Psoas muscle (tissue), 8 donors: ENCODE results near the gene CDH4. TPM values are rescaled to one million over a fixed set of nuclear protein-coding genes. Genes with fewer than 3 reads are reported as not detected.

Experiments
- ATAC-seq, 4 donors: fragments of 200-7000 bp; cut with Tn5 transposase; one replicate each; pipeline ENCODE4 v1.9.1; 2020; ENCODE audit warnings: moderate library complexity in 3 of 4, mild to moderate bottlenecking in 2 of 4
- DNase-seq, 2 donors: peaks; one replicate each; pipeline ENCODE4 v3.0.0-alpha.2; 2020
- H3K27ac ChIP-seq: fragments of 200-600 bp; one replicate; pipeline ENCODE4 v1.8.0; 2022
- H3K27me3 ChIP-seq, 3 donors: fragments of 200-600 bp in 1 of 3; one replicate each; pipeline versions ENCODE4 v1.6.1 to v1.8.0; 2013 to 2022; ENCODE audit warnings: low read length in 2 of 3, mild to moderate bottlenecking in 2 of 3, moderate library complexity in 1 of 3; ENCODE audit not compliant: insufficient read depth in 3 of 3
- H3K36me3 ChIP-seq, 2 donors: fragments of 200-600 bp in 1 of 2; one replicate each; pipeline versions ENCODE4 v1.6.1 to v1.8.0; 2013 to 2022; ENCODE audit warnings: low read depth in 1 of 2, mild to moderate bottlenecking in 1 of 2, moderate library complexity in 1 of 2; ENCODE audit not compliant: insufficient read depth in 1 of 2
- H3K4me1 ChIP-seq: fragments of 200-600 bp; one replicate; pipeline ENCODE4 v1.8.0; 2022
- H3K4me3 ChIP-seq: fragments of 200-600 bp; one replicate; pipeline ENCODE4 v1.8.0; 2022; ENCODE audit warnings: mild to moderate bottlenecking
- H3K9me3 ChIP-seq: fragments of 200-600 bp; one replicate; pipeline ENCODE4 v1.8.0; 2022
- WGBS, 3 donors: extraction: QIAGEN DNeasy Blood & Tissue Kit; methylation state at CpG; one replicate each; pipeline versions ENCODE4 v1.1.6 to v1.1.7; 2013; 5-methylcytosine and 5-hydroxymethylcytosine counted together
- intact Hi-C, 2 donors: fragments of 100-400 bp; cut with DNase I; formaldehyde crosslinking; loops; one replicate each; pipeline versions ENCODE4 v1.11.0 to v1.14.2; 2022
- polyA plus RNA-seq, 3 donors: library from polyadenylated mRNA; stranded (reverse); fragments of 200-250 nt; gene quantifications; one replicate each; pipeline ENCODE4 v1.2.3, GENCODE V29; 2013
- total RNA-seq, 4 donors: library from RNA; stranded (reverse); fragmentation: NEBNext Ultra II Directional in 2 of 4; extraction: Animal tissue kit (Norgen Biotek cat#: 25700) in 2 of 4; gene quantifications; one replicate each; pipeline versions ENCODE4 v1.2.1 to v1.2.4, GENCODE V29; 2021 to 2023
- TF ChIP-seq, protein P1 (sequence below): fragments of 200-600 bp; IDR thresholded peaks from one replicate; pipeline ENCODE4 v1.8.0; 2022; ENCODE audit warnings: antibody characterized with exemption
- donor health status: healthy with polysubstance abuse.
- donor health status: DM: no; HTN: no; CAD: no; lungs with moderate emphysema.
- donor health status: Bipolar disorder and iron deficiency.
- donor health status: healthy.
- donor health status: DM: yes; HTN: yes; CAD: no.
- donor health status: DM: no; HTN: no; CAD: no.
- donor health status: DM: no; HTN: no; CAD: no.
- donor health status: DM: yes; HTN: yes; CAD: no.

The CDH4 gene
- total and polyA plus RNA-seq, 7 donors = 0.26 to 1.0 (median 0.34) TPM

DNA sequence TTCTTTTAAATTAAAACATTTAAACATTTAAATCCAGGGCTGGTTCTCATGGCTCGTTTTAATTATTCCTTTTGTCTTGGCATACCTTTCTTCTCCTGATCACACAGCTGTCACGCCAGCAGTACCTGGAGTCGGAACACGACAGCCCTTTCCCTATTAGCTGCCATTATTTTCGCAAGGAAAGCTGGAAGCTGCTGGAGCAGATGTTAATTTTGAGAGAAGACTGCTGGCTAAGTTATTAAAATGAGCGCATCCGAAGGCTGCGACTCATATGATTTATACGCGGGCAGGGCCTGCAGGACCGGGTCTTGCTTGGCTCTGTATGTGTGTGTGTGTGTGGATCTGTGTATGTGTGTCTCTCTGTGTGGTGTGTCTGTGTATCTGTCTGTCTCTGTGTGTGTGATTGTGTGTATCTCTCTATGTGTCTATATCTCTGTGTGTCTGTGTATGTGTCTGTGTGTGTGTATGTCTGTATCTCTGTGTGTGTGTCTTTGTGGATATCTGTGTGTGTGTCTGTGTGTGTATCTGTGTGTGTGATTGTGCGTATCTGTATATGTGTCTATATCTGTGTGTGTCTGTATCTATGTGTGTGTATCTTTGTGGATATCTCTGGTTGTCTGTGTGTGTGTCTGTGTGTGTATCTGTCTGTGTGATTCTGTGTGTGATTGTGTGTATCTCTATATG is 191.5 kb downstream of the CDH4 start:
- no peaks in the 10 kb centered on the region for H3K36me3 ChIP-seq
- intact Hi-C loops = no loop called here
- TF ChIP-seq, protein P1, sequence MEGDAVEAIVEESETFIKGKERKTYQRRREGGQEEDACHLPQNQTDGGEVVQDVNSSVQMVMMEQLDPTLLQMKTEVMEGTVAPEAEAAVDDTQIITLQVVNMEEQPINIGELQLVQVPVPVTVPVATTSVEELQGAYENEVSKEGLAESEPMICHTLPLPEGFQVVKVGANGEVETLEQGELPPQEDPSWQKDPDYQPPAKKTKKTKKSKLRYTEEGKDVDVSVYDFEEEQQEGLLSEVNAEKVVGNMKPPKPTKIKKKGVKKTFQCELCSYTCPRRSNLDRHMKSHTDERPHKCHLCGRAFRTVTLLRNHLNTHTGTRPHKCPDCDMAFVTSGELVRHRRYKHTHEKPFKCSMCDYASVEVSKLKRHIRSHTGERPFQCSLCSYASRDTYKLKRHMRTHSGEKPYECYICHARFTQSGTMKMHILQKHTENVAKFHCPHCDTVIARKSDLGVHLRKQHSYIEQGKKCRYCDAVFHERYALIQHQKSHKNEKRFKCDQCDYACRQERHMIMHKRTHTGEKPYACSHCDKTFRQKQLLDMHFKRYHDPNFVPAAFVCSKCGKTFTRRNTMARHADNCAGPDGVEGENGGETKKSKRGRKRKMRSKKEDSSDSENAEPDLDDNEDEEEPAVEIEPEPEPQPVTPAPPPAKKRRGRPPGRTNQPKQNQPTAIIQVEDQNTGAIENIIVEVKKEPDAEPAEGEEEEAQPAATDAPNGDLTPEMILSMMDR = no peak
- H3K4me3 ChIP-seq = no peak overlapping the region
- H3K27ac ChIP-seq = no peak overlapping the region
- no peaks in the 10 kb centered on the region for H3K9me3 ChIP-seq
- peaks cover 0 to 5% (median 0%) of the 10 kb centered on the region in 3 donors for H3K27me3 ChIP-seq
- WGBS, 3 donors = 45 to 50% (median 48%) methylated on average over 12 of the region's 12 CpGs
- DNase-seq (no peak), ATAC-seq (no peak)
- no peaks in the 10 kb centered on the region for H3K4me1 ChIP-seq

DNA sequence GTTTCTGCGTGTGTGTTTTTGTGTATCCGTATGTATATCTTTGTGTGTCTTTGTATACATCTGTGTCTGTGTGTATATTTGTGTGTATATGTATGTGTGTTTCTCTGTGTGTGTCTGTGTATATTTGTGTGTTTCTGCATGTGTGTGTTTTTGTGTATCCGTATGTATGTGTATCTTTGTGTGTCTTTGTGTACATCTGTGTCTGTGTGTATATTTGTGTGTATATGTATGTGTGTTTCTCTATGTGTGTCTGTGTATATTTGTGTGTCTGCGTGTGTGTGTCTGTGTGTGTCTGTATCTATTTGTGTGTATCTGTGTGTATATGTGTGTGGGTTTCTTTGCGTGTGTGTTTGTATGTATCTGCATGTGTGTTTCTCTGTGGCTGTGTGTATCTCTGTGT is 192.6 kb downstream of the CDH4 start:
- TF ChIP-seq, protein P1 = no peak
- ATAC-seq (no peak), DNase-seq (no peak)
- Histone ChIP-seq H3K27me3 (peaks cover 0 to 5% (median 0%) of the 10 kb centered on the region in 3 donors), H3K9me3 (no peaks in the 10 kb centered on the region), H3K36me3 (no peaks in the 10 kb centered on the region), H3K4me3 (no peak overlapping the region), H3K27ac (no peak overlapping the region), H3K4me1 (no peaks in the 10 kb centered on the region)
- intact Hi-C loops = no loop called here
- 88 to 91% (median 89%) methylated on average over 5 of the region's 5 CpGs for WGBS, 3 donors

DNA sequence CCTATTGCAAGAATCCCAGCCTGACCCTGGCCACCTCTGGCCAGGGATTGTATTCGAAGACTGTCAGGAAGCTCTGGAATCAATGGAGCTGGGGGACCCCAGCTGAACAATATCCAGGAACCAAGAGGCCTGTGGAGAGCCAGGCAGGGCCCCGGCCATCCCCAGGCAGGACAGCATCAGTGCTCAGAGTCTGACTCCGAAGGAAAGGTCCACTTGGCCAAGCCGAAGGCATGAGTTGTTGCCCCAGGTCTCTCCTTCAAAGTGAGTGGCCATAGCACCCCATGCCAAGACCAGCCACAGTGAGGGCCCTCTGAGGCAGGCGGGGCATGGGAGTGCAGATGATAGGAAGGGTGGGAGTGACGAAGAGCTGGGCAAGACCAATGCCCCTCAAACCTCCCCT is 193.1 kb downstream of the CDH4 start:
- Histone ChIP-seq H3K4me1 (no peaks in the 10 kb centered on the region), H3K4me3 (no peak overlapping the region), H3K36me3 (no peaks in the 10 kb centered on the region), H3K9me3 (no peaks in the 10 kb centered on the region), H3K27ac (no peak overlapping the region), H3K27me3 (peaks cover 0 to 5% (median 0%) of the 10 kb centered on the region in 3 donors)
- TF ChIP-seq, protein P1 = no peak
- intact Hi-C loops = no loop called here
- DNase-seq (no peak), ATAC-seq (no peak)
- WGBS, 3 donors = 65 to 77% (median 76%) methylated on average over 6 of the region's 6 CpGs

DNA sequence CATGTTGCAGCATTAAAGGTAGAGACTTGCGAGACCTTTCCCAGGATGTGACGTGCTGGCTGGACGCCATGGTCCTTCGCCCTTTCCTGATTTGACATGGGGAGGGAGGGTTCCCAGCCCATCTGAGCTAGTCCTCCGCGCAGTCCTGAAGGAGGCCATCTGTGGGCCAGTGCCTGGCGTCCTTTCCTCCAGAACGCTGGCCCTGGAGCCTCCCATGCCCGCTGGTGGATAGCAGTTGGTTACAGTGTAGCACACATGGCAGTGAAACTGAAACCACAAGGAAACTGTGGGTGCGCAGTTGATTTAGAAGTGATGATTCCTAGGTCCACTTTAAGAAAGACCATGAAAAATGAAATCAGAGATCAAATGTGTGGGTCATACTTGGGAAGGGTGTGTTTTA is 193.7 kb downstream of the CDH4 start:
- Histone ChIP-seq H3K36me3 (no peaks in the 10 kb centered on the region), H3K4me3 (no peak overlapping the region), H3K4me1 (no peaks in the 10 kb centered on the region), H3K27ac (no peak overlapping the region), H3K9me3 (no peaks in the 10 kb centered on the region), H3K27me3 (peaks cover 0 to 5% (median 0%) of the 10 kb centered on the region in 3 donors)
- whole genome bisulfite sequencing, 3 donors = 91 to 92% (median 91%) methylated on average over 10 of the region's 10 CpGs
- ATAC-seq = no peak
- no peak for DNase-seq
- TF ChIP-seq, protein P1 = no peak
- intact Hi-C loops = no loop called here

DNA sequence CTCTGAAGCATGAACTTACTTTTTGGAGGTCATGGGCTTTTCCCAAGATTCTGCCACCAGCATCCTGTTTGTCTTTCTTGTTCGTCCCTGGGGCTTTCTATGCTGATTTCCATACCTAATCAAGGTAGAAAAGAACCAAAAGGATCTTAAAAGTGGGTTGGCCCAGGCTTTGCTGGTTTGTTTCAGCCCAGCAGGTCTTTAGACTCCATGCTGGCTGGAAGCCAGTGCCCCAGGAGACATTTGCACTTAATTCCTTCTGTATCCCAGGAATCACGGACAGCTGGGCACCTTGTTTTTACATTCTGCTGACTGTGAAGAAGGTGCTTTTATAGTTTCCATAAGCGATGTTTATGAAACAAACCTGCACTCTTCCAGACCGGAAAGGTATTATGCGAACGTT is 195.9 kb downstream of the CDH4 start:
- WGBS, 3 donors = 54 to 66% (median 63%) methylated on average over 6 of the region's 6 CpGs
- DNase-seq (no peak), ATAC-seq (no peak)
- intact Hi-C loops = no loop called here
- TF ChIP-seq, protein P1 = no peak
- no peaks in the 10 kb centered on the region for H3K9me3 ChIP-seq
- H3K27me3 ChIP-seq = peaks cover 0 to 5% (median 0%) of the 10 kb centered on the region in 3 donors
- H3K4me3 ChIP-seq = no peak overlapping the region
- no peaks in the 10 kb centered on the region for H3K4me1 ChIP-seq
- H3K36me3 ChIP-seq = no peaks in the 10 kb centered on the region
- H3K27ac ChIP-seq = no peak overlapping the region
